Inferior parietal cortex (tissue), 1 donor: Measurements from ENCODE around the gene IL36RN.
A peak's percentile ranks its signal among the peaks of the same experiment; 100 is the strongest.

Source experiments
- DNase-seq: peaks from one replicate; pipeline ENCODE4 v3.0.0-alpha.2; 2016; ENCODE audit errors: extremely low spot score

IL36RN gene

GRCh38 chr2:113058998-113059960, at the start of gene IL36RN:
Gene IL36RN, plus strand, starts transcription at chr2:113059198. Its CDS starts 241 bp downstream, at chr2:113059439.
- no peak for DNase-seq

- DNase-seq = no peak
These were observed 49.4 kb upstream of the IL36RN start for GRCh38 chr2:113009622-113010021.

- no peak for DNase-seq
These were observed 48.9 kb upstream of the IL36RN start for GRCh38 chr2:113010088-113010487.

GRCh38 chr2:113011108-113011507, 47.9 kb upstream of the IL36RN start:
- DNase-seq = no peak

GRCh38 chr2:113012436-113013335, 46.3 kb upstream of the IL36RN start:
- peak; percentile 9 for DNase-seq

- no peak for DNase-seq
These were observed 45.7 kb upstream of the IL36RN start for GRCh38 chr2:113013336-113013661.

- DNase-seq = no peak
These were observed 44.9 kb upstream of the IL36RN start for GRCh38 chr2:113014067-113014466.

GRCh38 chr2:113015042-113015441, 44.0 kb upstream of the IL36RN start:
- DNase-seq = no peak

- DNase-seq = no peak
These were observed 43.3 kb upstream of the IL36RN start for GRCh38 chr2:113015655-113016054.

GRCh38 chr2:113018509-113018908, 40.5 kb upstream of the IL36RN start:
- DNase-seq = no peak

GRCh38 chr2:113021312-113021711, 37.7 kb upstream of the IL36RN start:
- DNase-seq = no peak

GRCh38 chr2:113024764-113025163, 34.2 kb upstream of the IL36RN start:
- DNase-seq = no peak

GRCh38 chr2:113025737-113026136, 33.3 kb upstream of the IL36RN start:
- no peak for DNase-seq

- DNase-seq = no peak
These were observed 31.3 kb upstream of the IL36RN start for GRCh38 chr2:113027691-113028090.

- DNase-seq = no peak
These were observed 30.9 kb upstream of the IL36RN start for GRCh38 chr2:113028112-113028511.

GRCh38 chr2:113032737-113033136, 26.3 kb upstream of the IL36RN start:
- DNase-seq = no peak

GRCh38 chr2:113034016-113034415, 25.0 kb upstream of the IL36RN start:
- no peak for DNase-seq

- no peak for DNase-seq
These were observed 22.2 kb upstream of the IL36RN start for GRCh38 chr2:113036763-113037162.

GRCh38 chr2:113038291-113038690, 20.7 kb upstream of the IL36RN start:
- no peak for DNase-seq

- DNase-seq = no peak
These were observed 19.8 kb upstream of the IL36RN start for GRCh38 chr2:113039158-113039557.

- DNase-seq = no peak
These were observed 19.3 kb upstream of the IL36RN start for GRCh38 chr2:113039719-113040118.

- no peak for DNase-seq
These were observed 17.1 kb upstream of the IL36RN start for GRCh38 chr2:113041871-113042270.

- no peak for DNase-seq
These were observed 12.5 kb upstream of the IL36RN start for GRCh38 chr2:113046465-113046864.
